ENCODE results near the gene TMCC1.

Gene TMCC1

DNA sequence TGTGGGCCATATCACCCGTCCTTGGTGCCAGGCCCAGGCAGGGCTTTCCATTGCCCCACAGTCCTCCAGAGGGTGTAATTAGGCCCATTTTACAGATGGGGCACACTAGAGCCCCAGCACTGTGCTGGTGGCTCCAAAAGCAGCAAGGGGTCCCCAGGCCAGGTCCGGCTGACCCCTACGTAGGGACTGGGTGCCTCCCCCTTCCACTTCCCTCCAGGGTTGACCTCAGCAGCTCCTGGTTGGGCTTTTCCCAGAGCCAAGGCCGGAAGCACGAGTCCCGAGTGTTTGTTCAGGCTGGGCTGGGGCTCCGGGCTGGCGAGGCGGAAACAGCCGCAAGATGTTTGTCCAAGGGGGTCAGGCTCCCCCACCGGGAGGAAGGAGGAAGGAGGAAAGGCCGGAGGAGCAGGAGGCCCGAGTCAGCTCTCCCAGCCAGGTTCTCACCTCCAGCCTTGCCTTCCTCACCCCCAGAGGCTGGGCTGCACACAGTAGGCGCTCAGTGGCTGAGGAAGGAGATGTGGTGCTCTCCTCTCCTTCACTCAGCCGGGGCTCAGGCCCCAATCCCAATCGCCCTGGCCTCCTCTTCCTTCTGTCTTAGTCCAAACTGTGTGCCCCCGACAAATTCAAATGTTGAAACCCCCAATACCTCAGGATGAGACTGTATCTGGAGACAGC is 269.9 kb downstream of the TMCC1 start:
- DNase-seq (ENCODE audit: low read depth, low spot score) = no peak

DNA sequence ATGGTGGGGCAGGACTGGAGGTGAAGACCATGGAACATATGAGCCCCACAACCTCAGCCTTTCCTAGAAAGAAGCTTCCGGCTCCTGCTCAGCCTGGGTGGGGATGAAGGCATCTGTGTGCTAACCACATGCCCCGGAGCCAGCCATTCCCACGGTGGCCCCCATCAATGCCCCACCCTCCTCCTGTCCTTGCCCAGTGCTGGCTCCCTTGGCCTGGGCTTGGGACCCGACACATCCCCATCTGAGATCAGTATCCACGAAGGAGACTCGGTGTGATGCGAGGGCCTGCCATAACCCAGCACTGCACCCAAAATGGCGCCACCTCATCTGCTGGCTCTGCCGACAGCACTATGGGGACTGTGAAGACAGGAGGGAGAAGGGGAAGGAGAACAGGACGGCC is 270.6 kb downstream of the TMCC1 start:
- no peak for DNase-seq (ENCODE audit: low read depth, low spot score)

DNA sequence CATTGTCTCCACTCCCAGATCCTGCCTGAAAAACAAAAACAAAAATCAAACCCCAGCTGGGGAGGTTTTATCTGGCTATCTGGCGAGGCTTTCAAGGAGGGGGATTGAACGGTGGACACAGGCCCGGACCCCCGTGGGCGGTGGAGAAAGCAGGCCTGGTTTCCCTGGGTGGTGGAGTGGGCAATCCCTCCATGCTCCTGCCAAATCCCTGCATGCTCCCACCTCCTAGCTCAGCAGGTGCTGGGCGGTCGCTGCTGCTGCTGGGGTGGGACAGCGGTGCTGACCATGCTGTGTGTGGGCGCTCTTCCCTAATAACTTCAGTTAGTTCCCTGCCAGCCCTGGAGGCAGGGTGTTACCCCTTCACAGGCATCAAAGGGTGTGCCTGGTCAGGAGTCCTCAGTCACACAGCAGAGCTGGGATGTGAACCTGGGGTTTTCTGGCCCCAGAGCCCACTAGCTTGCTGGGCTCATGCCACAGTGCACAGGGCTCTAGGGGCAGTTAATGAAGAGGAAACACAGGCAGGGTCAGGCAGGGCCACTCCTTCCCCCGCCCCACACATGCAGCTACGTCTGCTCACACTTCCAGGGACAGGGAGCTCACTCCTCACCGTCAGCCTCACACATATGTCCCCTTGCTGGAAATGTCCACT is 271.2 kb downstream of the TMCC1 start:
- DNase-seq (ENCODE audit: low read depth, low spot score) = no peak

DNA sequence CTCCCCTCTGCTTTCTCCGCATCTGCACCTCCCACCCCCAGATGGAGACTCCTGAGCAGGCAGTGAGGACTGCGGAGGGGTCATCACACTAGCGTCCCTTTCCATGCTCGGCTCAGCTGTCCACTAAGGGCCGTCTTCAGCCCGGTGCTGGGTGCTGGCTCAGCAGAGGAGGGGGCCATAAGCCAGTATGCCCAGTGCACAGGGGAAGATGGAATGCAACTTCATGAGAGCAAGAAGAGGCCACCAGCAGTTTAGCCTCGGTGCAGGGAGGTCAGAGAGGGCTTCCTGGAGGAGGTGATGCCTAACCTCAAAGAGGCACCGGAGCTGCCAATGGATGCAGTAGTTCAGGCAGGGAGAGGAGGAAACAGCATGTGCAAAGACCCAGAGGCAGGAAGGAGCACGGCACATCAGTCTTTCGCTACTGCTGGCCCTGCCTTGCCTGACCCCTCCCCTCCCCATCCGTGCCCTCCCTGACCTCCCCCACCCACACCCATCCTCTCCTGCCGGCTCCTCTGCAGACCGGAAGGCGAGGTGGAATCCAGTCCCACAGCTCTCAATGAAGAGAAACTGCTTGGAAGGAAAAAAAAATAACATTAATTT is 271.8 kb downstream of the TMCC1 start:
- no peak for DNase-seq (ENCODE audit: low read depth, low spot score)

DNA sequence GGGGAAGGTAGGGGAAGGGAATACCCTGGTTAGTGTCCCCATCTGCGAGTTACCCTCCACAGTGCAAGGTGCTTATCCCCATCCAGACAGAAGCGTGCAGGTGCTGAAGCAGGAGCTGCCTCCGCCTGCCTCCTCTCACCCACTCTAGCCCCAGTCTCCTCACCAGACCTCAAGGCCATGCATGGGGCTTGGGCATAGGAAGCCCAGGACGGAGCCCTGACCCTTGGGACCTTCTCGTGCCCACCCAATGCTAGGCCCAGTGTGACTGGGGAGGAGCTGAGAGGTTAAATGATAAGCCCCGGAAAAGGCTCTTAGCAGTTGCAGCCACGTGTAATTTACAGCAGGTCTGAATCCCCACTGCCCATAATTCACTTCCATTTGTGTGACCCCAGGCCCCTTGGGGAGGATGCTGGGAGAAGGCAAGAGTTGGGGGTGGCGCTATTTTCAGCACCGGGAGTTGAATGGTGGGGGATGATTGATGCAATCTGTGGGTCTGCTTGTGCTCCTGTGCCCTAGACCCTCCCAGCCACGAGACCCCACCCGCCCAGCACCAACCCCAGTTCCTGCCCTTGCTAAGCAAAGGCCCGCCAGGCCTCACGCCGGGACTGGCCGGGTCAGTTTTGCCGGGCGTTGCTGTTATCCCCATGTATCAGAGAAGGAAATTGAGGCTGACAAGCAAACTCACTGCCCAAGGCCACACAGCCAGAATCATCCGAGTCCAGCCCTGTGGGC is 272.5 kb downstream of the TMCC1 start:
- DNase-seq (ENCODE audit: low read depth, low spot score) = no peak

DNA sequence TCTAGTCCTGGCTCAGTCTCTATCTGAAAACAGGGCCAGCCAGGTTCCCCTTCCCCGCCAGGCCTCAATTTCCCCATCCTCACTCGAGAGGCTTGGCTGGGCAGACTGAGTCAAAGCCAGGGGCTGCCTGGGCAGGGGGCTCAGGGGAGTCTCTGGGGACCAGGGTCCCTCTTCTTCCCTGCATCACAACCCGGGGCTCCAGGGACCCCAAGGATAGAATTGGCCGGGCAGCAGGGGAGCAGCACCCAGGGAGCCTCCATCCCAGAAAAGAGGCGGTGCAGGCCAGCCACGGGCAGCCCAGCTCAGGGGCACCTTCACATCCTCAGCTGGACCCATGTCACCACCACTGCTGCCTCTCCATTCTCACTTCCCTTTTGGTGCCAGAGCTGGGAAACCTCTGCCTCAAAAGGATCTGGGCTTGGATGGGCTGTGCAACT is 273.8 kb downstream of the TMCC1 start:
- no peak for DNase-seq (ENCODE audit: low read depth, low spot score)

DNA sequence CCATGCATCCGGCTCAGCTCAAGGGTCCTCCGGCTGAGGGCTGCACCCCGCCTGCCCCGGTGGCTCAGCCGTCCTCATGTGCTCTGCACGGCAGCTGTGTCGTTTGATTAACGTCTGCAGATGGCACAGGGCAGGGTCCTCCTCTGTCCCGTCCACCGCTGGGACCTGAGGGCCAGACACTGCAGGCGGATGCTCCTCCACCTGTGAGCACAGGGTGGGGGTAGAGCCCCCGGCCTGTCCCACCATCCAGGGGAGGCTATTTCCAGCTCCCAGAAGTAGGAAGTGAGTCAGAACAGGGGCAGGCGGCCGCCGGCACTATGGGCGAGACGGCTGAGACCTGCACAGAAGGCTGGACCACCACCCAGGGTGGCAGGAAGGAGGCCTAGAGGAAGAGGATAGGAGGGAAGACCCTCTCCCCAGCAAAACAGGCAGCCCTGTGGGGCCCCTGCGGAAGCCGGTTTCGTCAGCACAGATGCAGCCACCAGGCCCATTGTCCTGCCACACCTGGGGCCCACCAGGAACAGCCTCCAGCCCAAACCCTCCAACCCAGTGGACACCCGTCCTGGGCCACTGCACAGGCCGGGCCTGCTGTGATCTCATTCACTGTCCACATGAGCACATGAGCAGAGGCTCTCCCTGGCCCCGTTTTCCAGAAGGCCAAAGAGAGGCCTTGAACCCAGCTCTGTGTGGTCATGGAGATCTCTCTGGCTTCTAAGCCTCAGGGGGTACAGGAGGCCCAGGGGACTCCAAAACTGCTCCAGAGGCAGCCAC is 274.4 kb downstream of the TMCC1 start:
- no peak for DNase-seq (ENCODE audit: low read depth, low spot score)

DNA sequence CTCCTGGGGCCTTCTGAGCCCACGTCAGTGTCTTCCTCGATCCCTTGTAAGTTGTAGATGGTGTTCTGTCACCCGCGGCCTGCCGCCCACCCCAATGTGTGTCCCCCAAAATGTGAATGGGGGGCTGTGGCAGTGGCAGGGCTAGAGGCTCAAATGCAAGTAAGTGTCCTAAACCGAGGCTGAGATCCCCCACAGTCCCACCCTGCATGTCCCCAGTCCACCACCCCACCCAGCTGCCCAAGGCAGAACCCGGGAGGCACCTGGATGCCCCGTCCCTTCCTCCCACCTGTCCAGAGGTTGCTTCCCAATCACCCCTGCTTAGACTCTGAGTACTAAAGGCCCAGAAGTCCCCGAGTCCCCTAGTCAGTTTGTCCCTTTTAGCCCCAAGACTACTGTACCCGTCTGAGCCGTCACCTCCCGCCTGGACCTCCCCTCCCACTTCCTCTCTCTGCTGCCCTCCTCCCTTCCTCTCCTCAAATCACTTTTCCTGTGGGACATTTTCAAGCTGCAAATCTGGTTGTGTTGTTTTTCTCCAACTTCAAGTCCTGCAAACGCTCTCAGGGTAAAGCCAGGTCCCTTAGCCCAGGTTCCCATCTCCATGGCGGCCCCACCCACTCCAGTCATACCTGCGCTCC is 275.2 kb downstream of the TMCC1 start:
- no peak for DNase-seq (ENCODE audit: low read depth, low spot score)

DNA sequence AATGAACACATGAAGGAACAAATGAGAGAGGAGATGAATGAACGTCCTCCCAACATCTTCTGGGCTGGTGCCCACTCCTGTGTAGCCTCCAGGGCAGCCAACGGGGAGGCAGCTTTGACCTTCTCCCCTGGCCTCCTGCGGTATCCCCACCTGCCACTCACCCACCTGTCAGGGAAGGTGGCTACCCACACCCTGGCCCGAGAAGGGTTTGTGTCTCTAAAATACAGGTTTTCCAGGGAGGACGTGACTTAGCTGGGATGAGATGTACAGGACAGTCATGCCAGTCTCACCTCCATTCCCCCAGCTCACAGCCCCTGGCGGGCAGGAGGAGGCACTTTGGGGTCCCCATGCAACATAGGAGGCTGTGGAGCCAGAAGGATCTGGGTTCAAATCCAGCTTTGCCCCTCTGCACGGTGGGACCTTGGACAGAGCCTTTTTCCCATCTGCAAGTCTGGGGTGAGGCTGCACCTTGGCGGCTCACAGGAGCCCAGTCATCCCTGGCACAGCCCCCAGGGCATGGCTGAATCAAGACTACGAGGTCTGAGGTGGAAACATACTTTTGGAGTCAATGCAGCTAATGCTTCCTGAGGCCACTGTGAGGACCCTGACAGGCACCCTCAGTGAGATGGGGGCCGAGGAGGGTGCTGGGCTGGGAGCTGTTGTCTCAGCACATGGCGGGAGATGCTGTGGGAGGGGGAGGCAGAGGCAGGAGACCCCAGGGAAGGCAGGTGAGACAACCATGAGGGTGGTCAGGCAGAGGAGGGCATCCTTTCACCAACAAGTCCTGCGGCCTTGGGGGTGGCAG is 275.9 kb downstream of the TMCC1 start:
- DNase-seq (ENCODE audit: low read depth, low spot score) = no peak

DNA sequence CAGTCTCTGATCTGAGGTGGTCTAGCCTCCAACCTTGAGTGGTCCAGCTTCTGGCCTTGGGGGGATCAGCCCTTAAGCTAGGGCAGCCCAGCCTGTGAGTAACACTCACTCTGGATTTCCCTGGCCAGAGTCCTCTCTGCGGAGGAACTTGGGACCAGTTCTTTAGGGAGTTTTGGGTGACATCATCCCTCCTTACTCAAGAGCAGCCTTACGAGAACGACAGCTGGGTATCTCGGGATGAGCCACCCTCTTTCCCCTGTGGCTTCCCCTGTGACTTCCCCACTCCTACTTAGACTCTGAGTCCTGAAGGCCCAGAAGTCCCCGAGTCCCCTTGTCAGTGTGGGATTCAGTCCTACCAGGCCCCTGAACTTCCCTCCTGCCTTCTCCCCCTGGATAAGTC is 276.8 kb downstream of the TMCC1 start:
- no peak for DNase-seq (ENCODE audit: low read depth, low spot score)

DNA sequence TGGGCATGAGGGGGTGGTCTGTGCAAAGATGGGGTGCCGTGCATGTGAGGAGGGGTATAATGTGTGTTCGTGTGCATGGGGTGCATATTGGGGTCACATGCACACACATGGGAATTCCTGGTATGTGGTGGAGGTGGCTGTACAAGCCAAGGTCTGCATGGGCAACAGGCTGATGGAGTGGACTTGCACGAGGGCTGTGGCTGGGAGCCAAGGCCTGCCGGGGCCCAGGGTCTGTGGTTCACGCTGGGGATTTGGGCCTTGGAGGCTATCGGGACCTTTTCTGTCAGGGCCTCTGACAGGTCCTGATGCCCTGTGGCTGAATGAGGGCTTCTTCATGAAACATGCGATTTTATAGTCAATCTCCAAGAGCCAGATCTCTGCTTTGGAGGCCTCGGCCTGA is 277.2 kb downstream of the TMCC1 start:
- no peak for DNase-seq (ENCODE audit: low read depth, low spot score)

DNA sequence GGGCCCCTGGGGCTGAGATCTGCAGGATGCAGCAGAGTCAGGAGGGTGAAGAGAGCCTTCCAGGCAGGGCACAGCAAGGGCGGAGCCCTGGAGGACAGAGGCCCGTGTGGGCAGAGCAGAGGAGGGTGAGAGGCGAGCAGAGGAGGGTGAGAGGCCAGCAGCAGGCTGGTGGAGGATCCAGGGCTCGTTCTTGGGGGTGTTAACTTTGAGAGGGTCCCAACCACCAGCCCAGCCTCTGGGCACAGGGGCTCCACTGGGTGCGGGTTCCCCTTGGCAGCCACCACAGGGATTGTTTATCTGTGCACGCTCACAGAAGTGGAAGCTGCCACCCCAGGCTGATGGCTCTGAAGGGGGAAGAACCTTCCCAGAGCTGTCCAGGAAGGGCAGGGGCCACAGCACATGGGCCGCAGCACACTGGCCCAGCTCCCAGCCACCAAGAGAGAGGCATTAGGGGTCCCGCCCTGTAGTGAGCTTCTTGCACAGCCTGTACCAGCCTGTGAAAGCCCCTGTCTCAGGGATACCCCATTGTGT is 277.7 kb downstream of the TMCC1 start:
- no peak for DNase-seq (ENCODE audit: low read depth, low spot score)

DNA sequence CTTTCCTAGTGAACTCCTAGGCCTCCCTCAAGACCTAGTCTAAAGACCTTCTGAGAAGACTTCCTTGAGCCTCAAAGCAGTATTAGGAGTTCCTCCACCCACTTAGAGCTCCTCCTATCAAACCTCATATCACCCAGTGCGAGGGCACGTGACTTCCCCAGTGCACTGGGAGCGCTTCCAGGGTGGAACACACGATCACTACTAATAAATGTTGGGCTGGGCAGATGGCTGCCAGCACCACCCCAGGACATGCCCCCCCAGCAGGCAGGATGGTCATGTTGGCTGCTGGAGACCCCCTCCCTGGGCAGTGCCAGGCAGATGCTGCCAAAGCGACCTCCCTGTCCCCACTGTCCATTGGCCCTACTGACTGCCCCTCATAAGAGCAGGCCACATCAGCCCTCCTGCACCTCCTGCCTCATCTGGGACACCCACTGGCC is 278.6 kb downstream of the TMCC1 start:
- no peak for DNase-seq (ENCODE audit: low read depth, low spot score)

DNA sequence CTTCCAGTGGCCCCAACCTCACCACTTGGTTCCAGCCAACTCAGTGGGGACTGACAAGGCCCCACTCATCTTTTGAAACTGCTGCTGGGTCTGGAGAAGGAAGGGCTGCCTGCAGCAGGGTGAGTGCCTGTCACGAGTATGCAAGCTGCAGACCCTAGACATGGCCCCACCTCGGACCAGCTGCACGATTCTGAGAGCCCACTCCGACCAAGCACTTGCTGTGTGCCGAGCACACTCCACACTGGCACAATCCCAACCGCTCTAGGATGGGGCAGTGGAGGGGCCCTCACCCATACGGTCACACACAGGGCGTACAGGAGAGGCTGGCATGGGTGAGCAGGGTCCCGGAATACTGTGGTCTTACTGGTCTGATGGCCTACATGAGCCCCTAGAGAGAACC is 279.1 kb downstream of the TMCC1 start:
- no peak for DNase-seq (ENCODE audit: low read depth, low spot score)

DNA sequence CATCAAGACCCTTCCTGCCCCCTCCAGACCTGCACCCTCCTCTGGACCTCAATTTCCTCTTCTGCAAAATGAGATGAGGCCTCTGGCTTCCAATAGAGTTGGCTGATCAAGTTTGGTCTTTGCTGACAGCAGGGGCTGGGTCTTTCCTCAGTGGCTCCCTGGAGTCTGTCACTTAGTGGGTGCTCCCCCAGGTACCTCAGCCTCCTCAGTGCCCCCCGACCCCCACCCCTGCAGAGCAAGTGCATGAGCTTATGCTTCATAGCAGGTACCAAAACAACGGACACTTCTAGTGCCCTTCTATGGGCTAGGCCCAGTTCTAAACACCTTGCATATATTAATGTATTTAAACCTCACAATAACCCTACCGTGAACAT is 280.2 kb downstream of the TMCC1 start:
- no peak for DNase-seq (ENCODE audit: low read depth, low spot score)

DNA sequence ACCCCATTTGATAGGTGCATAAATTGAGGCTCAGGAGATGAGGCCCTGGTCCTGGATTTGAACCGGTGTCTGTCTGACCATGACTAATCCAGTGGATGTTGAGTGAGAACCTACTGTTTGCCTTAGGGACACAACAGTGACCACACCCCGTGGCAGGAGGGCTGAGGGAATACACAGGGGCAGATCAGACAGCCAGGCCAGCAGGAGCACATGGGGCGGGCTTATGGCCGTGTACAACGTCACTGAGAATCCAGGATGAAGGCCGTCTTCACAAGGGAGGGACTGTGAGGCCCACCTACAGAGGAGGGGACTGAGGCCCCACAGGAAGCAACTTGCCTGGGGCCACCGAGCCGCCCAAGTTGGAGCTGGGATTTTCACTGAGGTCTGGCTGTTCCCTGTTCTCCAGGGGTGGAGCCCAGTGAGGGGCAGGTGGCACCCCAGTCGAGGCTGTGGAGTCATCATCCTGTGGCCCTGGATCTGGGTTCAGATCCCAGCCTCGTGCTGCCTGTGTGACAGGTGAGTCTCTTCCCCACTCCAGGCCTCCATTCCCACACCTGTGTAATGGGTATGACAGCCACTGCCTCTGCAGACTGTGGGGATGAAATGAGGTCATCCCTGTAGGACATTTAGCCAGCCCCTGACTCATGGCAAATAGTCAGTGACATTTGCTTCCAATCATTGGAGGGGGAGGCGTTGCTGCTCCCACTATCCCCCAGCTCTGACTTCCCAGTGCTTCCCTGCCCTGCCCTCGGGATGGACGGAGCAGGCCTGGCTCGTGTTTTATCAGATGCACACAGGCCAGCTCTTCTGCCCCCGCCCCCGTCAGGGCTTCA is 280.8 kb downstream of the TMCC1 start:
- no peak for DNase-seq (ENCODE audit: low read depth, low spot score)

DNA sequence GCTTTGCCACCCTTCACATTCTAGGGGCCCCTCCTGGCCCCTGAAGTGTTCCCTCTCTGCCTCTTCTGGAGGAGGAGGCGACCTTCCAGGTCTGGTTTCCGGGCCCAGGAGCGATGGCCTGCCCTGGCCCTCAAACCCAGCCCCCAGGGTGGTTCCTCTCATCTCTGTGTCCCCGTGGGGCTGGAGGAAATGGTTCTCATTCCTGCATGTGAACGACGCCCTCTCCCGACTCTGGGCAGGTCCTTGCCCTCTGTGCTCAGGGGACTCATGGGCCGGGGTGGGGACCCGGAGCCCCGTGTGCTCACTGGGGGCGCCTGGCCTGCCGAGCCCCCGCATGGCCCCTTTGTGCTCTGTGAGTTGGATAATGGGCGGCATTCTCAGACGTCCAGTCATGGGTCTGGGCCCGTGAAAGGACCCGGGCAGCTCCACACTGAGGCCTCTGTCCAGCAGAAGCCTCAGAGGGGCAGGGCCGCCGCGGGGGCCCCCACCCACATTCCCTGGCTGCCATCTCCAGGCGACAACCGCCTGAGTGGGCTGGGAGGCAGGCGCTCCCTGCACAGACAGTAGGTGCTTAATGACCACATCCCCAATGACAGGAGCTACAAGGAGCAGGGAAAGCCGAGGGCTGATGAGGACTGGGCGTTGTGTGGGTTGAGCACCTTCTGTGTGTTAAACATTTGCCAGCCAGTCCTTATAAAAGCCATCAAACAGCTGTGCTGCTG is 281.5 kb downstream of the TMCC1 start:
- no peak for DNase-seq (ENCODE audit: low read depth, low spot score)

DNA sequence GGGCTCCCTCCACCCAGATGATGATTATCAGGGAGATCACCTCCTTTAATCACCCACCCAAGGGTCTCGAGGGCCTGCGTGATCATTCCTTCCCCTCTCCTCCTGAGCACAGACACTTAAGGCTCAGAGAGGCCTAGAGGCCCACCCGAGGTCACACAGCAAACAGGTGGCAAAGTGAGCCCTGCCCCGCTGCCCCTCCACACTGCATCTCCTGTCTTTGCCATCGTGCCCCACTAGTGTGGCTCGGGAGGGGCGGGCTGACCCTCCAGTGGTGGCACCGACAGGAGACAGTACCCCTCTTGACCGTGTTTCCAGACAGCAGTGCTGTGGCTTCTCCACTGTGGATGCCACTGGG is 282.1 kb downstream of the TMCC1 start:
- DNase-seq (ENCODE audit: low read depth, low spot score) = no peak

All from activated naive CD8-positive, alpha-beta T cell treated with anti-CD3 and anti-CD28 coated beads, Interleukin-2, amount 50 U/mL, for 16 hours (primary cell).